Amniotic stem cell (primary cell): Measurements from ENCODE around the gene RELL2.
"Not testable (repeated sequence)": the region's sequence is repeated elsewhere in the genome, so short reads cannot be mapped to it uniquely, and the experiment has no call there.

Source experiments
- DNase-seq: peaks from one replicate; lab custom pipeline; 2025; lab: John Stamatoyannopoulos, UW

Gene RELL2

GRCh38 chr5:141636413-141637122, at the start of gene RELL2, which contains the start of gene HDAC3:
TSS of gene RELL2 (plus strand) at chr5:141636997. CDS start at chr5:141638226, 1,229 bp downstream.
TSS of gene HDAC3 (minus strand) at chr5:141636849. CDS start at chr5:141636790, 59 bp downstream.
- peak; percentile 79 for DNase-seq

DNA sequence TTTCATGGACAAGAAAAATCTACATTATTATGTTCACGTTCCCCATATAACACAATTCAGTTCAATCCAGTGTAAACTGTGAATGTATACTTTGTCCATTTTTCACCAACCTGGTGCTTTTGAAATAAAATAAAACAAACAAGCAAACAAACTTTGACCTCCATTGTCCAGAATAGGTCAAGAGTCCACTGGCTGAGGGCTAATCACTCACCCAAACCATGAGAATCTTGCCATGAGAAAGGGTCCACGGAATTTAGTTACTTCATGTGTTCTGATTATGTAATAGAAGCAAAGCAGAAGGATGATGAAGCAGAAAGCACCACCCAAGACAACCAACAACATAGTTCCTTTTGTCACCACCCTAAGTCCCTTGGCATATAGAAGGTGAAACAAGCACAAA, 46.7 kb upstream of the RELL2 start:
- no peak for DNase-seq

DNA sequence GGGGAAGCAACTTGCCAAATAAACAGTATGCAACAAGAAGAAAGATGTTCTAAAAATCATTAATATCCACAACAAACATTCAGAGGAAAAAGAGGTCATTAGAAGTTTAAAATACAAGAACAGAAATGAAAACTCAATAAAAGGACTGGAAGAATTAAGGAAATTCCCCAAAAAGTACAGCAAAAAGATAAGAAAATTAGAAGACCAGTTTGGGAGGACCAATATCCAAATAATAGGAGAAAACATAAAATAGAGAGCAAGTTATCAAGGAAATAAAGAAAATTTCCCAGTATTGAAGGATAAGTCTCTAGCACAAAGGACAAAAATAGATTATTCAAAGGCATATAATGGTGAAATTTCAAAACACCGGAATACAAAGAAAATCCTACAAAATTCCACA, 39.9 kb upstream of the RELL2 start:
- DNase-seq = no peak

DNA sequence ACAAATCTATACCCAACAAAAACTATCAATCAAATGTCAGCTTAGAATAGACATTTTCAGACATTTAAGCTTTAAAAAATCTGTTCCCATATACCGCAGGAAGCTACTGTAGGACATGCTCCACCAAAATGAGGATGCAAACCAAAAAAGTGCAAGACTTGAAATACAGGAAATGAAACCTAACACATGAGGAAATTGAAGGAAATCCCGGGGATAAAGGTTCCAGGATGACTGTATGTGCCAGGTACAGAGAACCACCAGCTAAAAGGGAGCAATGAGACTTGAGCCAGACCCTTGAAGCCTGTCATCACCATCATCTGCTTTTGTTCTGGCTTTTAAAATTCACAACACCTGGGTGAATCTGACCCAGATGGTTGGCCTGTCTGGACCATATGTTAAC, 39.4 kb upstream of the RELL2 start:
- no peak for DNase-seq

- no peak for DNase-seq
Measured at GRCh38 chr5:141597814-141598213, 39.0 kb upstream of the RELL2 start.

- DNase-seq = no peak
Measured at GRCh38 chr5:141598391-141599345, 38.1 kb upstream of the RELL2 start.

DNA sequence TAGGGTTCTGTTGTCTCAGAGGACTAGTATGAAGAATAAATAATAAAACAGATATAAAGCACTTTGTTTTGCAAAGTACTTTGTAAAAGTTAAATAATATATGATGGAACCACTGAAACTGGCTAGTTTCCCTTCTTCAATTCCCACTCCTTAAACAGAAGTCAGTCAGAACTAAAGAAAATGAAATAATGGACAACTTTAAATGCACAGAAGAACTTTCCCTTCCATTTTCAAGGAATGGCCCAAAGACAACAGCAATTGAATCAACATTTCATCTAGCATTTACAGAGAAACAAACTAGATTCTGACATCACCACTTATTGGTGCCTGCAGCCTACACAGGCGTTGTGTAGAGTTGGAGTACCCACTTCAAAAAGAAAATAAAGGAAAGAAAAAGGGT, 34.2 kb upstream of the RELL2 start:
- no peak for DNase-seq

DNA sequence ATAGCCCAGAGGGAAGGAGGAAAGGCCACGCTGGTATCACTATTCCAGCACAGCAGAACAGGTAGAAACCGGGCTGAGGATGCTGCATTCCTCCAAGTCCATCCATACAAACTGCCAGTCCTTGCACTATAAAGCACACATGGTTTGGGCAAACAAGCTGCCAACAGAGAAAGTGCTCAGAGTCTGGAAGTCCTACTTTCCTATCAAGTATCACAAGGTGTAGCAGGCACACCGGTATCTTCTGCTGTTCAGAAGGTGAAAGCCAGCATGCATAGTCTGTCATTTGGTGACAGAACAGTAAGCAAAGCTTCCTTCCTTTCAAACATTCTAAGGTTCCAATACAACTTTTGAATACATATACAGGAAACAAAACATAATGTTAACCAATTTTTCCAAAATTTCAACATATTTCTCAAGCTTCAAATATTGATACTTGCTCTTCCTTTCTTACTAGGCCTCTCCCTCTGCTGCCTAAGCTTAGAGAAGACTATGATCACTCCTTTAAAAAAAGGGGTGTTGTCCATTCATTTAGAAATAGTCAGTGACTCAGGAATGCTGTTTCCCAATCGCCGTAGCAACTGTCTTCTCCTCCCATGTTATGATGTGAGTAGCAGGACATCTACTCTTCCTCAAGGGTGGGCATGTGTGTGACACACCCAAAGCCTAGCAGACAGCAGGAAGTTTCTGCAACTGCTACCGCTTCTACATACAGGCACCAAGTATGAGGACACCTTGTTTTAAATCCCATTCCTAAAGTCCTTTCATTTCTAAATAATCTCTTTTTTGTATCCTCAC, 32.7 kb upstream of the RELL2 start:
- peak; percentile 81 for DNase-seq

- DNase-seq = no peak
Measured at GRCh38 chr5:141605523-141606277, 31.1 kb upstream of the RELL2 start.

DNA sequence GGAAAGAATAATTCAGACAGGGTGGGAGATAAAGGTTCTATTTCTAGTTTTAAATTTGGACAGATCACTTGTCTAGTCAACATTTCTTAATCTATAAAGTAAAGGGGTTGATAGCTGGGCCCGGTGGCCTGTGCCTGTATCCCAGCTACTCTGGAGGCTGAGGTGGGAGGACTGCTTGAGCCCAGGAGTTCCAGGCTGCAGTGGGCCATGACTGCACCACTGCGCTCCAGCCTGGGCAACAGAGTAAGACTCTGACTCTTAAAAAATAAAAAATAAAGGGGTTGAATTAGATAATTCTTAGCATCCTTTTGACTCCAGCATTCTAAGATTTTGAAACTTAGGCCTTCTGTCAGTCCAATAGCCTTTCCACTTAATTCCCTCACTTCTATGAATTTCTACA, 28.8 kb upstream of the RELL2 start:
- DNase-seq = no peak

DNA sequence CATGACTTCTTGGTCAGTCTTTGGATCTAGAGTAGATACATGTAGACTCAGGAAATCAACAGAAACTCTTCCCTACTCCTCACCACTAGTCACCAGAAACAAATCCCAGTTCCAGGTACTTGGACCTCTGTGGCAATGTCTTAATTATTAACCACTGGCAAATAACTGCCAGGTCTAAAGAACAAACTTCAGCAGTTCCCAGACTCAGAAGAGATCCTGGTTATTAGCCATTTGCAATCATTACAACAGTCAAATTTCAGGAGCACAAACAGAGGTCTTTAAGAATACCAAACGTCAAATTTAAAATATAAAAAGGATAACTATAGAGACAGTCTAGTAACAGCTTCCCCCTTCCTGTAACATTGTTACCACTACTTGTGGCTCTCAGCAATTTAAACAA, 28.2 kb upstream of the RELL2 start:
- no peak for DNase-seq

DNA sequence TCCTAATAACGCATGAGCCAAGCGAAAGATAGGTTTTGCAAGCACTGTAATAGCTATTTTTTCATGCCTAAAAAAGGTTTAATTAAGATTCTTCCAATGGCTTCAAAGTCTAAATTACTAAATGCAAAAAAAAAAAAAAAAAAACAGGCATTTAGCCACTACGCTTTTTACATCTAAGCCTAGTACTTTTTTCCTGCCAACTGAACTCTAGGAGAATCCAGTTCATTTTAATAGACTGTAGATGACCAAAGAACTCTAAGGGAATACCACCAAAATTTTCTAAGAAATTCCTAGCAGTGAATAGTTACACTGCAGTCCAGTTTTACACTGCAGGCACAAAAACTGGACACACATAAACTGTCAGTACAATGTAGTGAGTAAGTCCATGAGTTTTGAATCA, 27.8 kb upstream of the RELL2 start:
- DNase-seq = no peak

DNA sequence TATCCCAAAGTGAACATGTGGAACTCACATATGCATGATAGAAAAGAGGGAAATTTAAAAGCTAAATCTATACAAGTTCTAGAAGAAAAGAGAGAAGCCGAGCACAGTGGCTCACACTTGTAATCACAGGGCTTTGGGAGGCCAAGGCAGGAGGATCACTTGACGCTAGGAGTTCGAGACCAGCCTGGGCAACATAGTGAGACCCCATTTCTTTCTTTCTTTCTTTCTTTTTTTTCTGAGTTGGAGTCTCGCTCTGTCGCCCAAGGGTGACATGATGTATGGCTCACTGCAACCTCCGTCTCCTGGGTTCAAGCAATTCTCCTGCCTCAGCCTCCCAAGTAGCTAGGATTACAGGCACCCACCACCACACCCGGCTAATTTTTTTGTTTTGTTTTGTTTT, 26.9 kb upstream of the RELL2 start:
- DNase-seq = not testable (repeated sequence)

DNA sequence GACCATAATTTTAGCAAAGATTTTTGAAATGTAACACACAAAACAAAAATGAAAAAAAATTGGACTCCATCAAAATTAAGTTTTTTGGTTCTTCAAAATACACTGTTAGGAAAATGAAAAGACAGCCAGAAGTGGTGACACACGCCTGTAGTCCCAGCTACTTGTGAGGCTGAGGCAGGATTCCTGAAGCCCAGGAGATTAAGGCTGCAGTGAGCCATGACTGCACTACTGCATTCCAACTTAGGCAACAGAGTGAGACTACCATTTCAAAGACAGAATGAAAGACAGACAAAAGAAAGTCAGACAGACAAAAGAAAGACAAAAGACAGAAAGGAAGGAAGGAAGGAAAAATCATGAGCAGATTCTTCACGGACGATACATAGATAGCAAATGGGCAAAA, 25.5 kb upstream of the RELL2 start:
- no peak for DNase-seq

GRCh38 chr5:141613344-141613743, 23.5 kb upstream of the RELL2 start:
- DNase-seq = no peak

DNA sequence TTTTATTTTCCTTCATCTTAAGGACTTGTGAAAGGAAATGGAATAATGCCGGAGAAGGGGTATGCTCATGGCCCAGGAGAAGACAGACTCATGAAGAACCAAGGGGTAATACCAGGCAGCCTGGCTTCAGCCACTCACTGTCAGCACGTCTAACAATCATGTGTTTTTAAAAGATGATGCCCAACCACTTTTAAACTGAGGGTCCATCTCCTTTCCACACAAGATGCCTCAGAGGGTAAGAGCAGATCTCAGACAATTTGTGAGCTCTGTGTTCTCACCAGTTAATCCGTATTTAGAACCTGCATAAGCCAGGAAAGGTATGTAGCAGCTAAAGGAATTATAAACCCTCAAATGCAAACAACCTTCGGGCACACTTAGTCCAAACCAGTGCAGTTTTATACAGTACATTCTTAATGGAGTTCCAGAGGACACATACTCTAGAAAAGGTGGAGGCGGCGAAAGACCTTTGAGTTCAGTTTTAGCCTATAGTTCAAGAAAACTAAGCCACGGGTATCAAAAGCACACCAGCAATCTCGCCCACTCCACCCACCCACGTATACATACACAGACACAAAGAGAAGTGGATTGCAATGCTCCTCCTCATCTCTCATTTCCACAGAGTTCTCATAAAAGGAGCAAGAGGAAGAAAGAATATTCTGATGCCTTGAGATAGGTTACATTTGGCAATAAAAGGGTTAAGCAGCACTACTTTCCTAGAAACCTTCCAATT, 20.6 kb upstream of the RELL2 start:
- no peak for DNase-seq

DNA sequence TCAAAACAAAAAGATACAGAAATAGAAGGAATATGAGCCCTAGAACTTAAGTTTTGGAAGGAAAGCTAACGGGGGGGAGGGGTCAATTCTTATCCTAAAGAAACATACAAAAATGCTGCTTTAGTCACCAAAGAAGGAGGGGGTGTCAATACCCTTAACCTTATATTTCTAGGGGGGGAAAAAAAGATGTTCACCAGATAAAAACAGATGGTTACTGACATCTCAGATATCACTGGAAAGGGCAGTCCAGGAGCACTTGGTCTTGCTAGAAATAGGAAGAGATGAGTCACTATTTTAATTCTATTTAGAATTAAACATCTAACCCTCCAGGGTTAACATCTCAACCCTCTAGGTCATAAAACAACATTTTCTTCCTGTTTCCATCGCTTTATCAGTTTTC, 19.7 kb upstream of the RELL2 start:
- no peak for DNase-seq

DNA sequence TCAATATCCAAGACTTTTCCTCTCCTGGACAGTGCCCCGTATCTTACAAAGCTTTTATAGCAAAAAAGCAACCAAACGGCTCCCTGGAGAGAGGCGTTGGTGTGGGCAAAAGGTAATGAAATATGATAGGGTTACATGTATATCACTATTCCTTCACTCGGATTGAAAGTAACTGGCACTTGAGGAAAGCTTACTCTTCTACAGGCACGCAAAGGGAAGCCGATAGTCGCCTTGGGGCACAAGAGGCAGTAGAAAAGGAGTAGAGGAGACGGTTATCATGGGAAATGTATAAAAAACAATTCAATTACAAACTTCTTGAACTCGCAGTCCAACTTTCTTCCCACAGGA, 19.1 kb upstream of the RELL2 start:
- DNase-seq = no peak

GRCh38 chr5:141618030-141618803, 18.6 kb upstream of the RELL2 start:
- no peak for DNase-seq
